Suprapubic skin (tissue), 4 donors: ENCODE data around the gene CCSER1.

Source experiments
- CTCF ChIP-seq, 2 donors: fragments of 200-600 bp in 1 of 2; fragments of 450-650 bp in 1 of 2; sonication (generic) in 1 of 2; IDR thresholded peaks; one replicate each; pipeline ENCODE4 v1.5.1; 2016 to 2019; ENCODE audit warnings: antibody characterized with exemption in 2 of 2, mild to moderate bottlenecking in 1 of 2, moderate library complexity in 1 of 2
- EP300 ChIP-seq: sonication (generic); formaldehyde crosslinking; IDR thresholded peaks from one replicate; pipeline ENCODE4 v1.6.1; 2017; ENCODE audit warnings: antibody characterized with exemption
- POLR2A ChIP-seq, 2 donors: fragments of 450-650 bp; IDR thresholded peaks; one replicate each; pipeline ENCODE4 v1.6.1; 2017; ENCODE audit warnings: antibody characterized with exemption in 2 of 2, mild to moderate bottlenecking in 2 of 2, moderate library complexity in 2 of 2
- POLR2AphosphoS5 ChIP-seq, 3 donors: sonication (generic); formaldehyde crosslinking; IDR thresholded peaks; one replicate each; pipeline ENCODE4 v1.6.1; 2017; ENCODE audit warnings: antibody characterized with exemption in 3 of 3

GRCh38 chr4:90290345-90290744 lies 163.2 kb downstream of the CCSER1 start:
- TF ChIP-seq CTCF (IDR thresholded peaks at IDR 0.05) (no peak), POLR2A (IDR thresholded peaks at IDR 0.05) (no peak), EP300 (no peak), POLR2AphosphoS5 (IDR thresholded peaks at IDR 0.05) (no peak)
